Cardiac fibroblast (primary cell): ENCODE measurements around the gene SLC6A18.
"Not testable (repeated sequence)": the region's sequence is repeated elsewhere in the genome, so short reads cannot be mapped to it uniquely, and the experiment has no call there.

Experiments
- DNase-seq, 2 donors: peaks; one replicate each; pipeline versions ENCODE4 v3.0.0 to v3.0.0-alpha.2; 2010; ENCODE audit warnings: low read depth in 2 of 2
- H3K4me3 ChIP-seq, 2 donors: replicated peaks in 1 of 2; 1 replicate in 1 of 2; 2 replicates in 1 of 2; pipeline ENCODE4 v1.5.1; 2011; ENCODE audit warnings: low read depth in 2 of 2, low read length in 2 of 2, mild to moderate bottlenecking in 2 of 2, moderate library complexity in 1 of 2
- TF ChIP-seq, protein P1 (sequence below): IDR thresholded peaks from one replicate; pipeline ENCODE4 v1.5.1; 2011; ENCODE audit warnings: low read depth, mild to moderate bottlenecking, low read length, inconsistent platforms

SLC6A18 gene

DNA sequence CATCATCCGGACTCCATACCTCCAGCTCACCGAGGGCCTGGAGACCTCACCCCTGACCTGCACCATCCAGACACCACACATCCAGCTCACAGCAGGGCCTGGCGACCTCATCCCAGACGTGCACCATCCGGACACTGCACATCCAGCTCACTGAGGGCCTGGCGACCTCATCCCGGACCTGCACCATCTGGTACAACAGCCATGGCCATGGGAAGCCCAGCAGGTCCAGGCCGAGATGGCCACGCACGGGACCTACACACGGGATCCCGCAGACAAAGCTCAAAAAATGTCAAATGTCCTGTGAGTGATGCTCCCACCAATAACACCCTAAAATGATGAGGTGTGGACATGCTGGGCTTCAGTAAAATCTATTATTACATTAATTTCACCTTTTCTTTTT, 60.0 kb downstream of the SLC6A18 start:
- H3K4me3 ChIP-seq, result no peak overlapping the region
- DNase-seq, result no peak
- TF ChIP-seq, protein P1, sequence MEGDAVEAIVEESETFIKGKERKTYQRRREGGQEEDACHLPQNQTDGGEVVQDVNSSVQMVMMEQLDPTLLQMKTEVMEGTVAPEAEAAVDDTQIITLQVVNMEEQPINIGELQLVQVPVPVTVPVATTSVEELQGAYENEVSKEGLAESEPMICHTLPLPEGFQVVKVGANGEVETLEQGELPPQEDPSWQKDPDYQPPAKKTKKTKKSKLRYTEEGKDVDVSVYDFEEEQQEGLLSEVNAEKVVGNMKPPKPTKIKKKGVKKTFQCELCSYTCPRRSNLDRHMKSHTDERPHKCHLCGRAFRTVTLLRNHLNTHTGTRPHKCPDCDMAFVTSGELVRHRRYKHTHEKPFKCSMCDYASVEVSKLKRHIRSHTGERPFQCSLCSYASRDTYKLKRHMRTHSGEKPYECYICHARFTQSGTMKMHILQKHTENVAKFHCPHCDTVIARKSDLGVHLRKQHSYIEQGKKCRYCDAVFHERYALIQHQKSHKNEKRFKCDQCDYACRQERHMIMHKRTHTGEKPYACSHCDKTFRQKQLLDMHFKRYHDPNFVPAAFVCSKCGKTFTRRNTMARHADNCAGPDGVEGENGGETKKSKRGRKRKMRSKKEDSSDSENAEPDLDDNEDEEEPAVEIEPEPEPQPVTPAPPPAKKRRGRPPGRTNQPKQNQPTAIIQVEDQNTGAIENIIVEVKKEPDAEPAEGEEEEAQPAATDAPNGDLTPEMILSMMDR, result no peak

DNA sequence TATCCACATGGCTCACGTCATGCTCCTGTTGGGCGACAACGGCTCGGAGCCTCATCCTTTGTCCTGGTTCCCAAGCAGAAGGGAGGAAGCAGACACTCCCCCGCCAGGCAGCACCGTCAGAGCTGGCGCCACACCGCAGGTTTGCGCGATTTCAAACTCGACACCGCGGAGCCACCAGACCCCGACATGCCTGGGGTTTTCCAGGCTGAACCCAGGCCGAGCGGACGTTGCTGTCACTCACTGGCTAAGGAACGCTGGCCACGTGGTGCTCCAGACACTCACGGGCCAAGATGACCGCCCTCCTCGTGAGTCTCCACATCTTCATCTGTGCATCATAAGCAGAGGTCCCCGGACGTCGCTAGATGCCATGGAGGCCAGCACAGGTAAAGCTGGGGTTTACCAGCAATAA, 60.7 kb downstream of the SLC6A18 start:
- TF ChIP-seq, protein P1, result no peak
- no peak for DNase-seq

DNA sequence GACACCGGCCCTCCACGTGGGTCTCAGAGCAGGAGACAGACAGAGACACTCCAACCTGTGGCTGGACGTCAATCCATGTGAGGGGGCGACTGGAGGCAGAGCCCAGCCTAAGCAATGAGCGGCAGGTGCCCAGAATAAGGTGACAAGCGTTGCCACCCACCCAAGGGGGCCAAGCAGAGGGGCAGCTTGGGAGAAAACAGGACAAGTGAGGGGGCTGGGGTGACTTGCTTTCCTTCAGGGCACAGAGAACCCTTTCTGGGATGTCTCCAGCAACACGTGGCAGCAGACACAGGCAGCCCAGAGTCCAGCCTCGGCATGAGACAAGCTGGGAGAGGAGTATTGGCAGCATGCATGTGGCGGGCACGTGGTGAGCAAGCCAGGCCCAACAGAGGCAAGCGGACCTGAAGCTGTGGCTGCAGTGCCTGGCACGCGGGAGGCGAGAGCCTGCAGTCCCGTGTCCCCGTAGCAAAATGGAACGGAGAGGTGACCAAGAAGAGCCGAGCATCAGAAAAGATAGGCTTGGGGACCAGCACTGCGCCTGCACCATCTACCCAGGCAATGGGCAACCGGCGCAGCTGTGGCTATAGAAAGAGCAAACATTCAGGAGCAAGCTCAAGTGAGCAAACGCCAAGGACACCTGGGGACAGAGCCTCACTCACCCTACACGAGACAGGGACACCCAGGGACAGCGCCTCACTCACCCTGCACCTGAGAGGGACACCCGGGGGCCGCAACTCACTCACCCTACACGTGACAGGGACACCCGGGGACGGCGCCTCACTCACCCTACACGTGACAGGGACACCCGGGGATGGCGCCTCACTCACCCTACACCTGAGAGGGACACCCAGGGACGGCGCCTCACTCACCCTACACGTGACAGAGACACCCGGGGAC, 63.5 kb downstream of the SLC6A18 start:
- H3K4me3 ChIP-seq, result no peak overlapping the region
- DNase-seq, result no peak
- TF ChIP-seq, protein P1, result no peak

More for the DNA sequence above, 60.7 kb downstream of the SLC6A18 start:
- H3K4me3 ChIP-seq, result no peak overlapping the region

DNA sequence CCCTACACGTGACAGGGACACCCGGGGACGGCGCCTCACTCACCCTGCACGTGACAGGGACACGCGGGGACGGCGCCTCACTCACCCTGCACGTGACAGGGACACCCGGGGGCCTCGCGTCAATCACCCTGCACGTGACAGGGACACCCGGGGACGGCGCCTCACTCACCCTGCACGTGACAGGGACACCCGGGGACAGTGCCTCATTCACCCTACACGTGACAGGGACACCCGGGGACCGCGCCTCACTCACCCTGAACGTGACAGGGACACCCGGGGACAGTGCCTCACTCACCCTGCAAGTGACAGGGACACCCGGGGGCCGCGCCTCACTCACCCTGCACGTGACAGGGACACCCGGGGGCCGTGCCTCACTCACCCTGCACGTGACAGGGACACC, 64.4 kb downstream of the SLC6A18 start:
- DNase-seq, H3K4me3 ChIP-seq: not testable (repeated sequence)

DNA sequence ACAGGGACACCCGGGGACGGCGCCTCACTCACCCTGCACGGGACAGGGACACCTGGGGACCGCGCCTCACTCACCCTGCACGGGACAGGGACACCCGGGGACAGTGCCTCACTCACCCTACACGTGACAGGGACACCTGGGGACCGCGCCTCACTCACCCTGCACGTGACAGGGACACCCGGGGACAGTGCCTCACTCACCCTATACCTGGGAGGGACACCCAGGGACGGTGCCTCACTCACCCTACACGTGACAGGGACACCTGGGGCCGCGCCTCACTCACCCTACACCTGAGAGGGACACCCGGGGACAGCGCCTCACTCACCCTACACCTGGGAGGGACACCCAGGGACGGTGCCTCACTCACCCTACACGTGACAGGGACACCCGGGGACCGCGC, 65.8 kb downstream of the SLC6A18 start:
- H3K4me3 ChIP-seq, DNase-seq: not testable (repeated sequence)

DNA sequence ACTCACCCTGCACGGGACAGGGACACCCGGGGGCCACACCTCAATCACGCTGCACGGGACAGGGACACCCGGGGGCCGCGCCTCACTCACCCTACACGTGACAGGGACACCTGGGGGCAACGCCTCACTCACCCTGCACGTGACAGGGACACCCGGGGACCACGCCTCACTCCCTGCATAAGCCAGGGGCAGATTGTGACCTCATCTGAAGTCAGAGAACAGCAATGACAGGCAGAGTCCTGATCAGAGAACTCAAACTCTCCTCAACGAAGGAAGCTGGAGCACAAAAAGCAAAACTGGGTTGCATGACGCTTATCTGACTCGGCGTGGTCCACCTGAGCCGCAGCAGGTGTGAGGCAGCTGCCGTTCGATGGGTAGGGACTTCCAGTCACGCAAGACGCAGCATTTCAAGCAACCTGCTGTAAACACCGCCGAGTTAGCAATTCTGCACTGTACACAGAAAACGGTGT, 66.5 kb downstream of the SLC6A18 start:
- no peak overlapping the region for H3K4me3 ChIP-seq
- no peak for DNase-seq
- TF ChIP-seq, protein P1, result no peak

DNA sequence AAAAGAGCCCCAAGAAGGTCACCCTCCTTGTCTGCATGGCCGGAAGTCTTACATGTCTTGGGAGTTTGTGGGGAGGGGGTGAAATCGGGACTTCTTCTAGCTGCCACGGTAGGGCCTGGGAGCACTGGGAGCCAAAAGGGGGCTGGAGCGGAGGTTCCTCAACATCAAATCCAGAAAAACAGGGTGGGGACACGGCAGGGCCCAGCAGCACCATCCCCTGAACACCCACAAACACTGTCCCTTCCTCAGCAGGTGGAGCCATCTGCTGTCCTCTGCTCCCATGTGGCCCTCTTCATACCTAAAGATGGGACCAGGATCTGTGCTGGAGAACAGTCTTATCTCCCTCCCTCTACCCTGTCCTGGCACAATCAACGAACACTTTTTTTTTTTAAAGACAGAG, 67.0 kb downstream of the SLC6A18 start:
- DNase-seq, result no peak
- TF ChIP-seq, protein P1, result no peak
- H3K4me3 ChIP-seq, result no peak overlapping the region
